ENCODE data around the gene CFI. TPM values are rescaled to one million over a fixed set of nuclear protein-coding genes. Genes with fewer than 3 reads are reported as not detected.

The CFI gene
- total RNA-seq, 1 donor from 2014 or later = not detected

DNA sequence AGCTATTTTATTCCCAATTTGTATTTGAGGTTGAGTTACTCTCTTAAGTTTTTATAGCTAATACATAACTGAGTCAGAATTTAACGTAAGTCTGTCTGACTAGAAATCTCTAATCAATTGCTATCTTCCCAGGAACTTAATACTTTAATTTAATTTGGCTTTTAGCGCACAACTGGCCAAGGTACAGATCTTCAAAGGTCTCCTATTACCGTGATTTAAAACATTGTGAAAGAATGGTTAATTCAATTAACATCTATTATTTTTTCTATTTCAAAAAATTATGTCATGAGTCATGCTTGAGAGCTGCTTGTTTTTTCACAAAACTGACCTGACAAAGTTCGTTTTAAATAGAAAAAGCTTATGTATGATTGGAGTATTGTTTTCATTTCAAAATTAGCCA is 49.9 kb downstream of the CFI start:
- no peak overlapping the region for H3K27ac Mint-ChIP-seq (ENCODE audit: unreplicated experiment)
- H3K27me3 Mint-ChIP-seq (ENCODE audit: unreplicated experiment) = peaks cover 15% of the 10 kb centered on the region
- no peaks in the 10 kb centered on the region for H3K4me1 Mint-ChIP-seq (ENCODE audit: unreplicated experiment)
- DNase-seq (ENCODE audit: extremely low spot score, unreplicated experiment) = no peak
- no peaks in the 10 kb centered on the region for H3K36me3 Mint-ChIP-seq (ENCODE audit: unreplicated experiment)
- no peak for TF ChIP-seq CTCF (IDR thresholded peaks at IDR 0.05)
- no peaks in the 10 kb centered on the region for H3K9me3 Mint-ChIP-seq (ENCODE audit: unreplicated experiment)
- no peak overlapping the region for H3K4me3 Mint-ChIP-seq (ENCODE audit: unreplicated experiment)

DNA sequence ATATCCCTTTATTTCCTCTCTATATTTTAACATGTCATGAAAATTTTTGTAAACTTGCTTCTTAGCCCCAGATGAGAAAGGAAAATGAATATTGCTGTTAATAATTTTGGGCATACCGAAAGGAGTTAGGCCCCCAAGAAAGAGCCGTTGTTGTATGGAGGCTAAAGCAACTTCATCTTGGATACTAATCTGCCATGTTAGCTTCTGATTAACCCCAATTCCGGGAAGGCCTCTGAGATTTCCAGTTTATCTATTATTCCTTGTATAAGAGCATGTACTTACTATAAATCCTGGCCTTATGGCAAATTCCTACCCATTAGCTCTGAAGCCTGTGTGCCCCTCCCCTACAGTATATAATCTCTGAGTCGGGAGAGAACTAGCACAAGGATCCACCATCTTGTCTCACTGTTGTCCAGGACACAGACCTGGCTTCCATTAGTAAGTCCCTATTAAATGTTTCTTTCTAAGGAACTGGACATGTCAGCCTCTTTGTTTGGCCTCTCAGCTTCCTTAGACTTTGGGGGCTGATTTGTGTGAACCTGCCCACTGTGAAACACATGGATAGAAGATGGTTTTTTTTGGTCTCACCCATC is 51.1 kb downstream of the CFI start:
- Mint-ChIP-seq H3K27me3 (ENCODE audit: unreplicated experiment) (peaks cover 20% of the 10 kb centered on the region), H3K9me3 (ENCODE audit: unreplicated experiment) (no peaks in the 10 kb centered on the region), H3K27ac (ENCODE audit: unreplicated experiment) (no peak overlapping the region), H3K4me3 (ENCODE audit: unreplicated experiment) (no peak overlapping the region), H3K36me3 (ENCODE audit: unreplicated experiment) (no peaks in the 10 kb centered on the region), H3K4me1 (ENCODE audit: unreplicated experiment) (no peaks in the 10 kb centered on the region)
- TF ChIP-seq CTCF (IDR thresholded peaks at IDR 0.05) = no peak
- no peak for DNase-seq (ENCODE audit: extremely low spot score, unreplicated experiment)

DNA sequence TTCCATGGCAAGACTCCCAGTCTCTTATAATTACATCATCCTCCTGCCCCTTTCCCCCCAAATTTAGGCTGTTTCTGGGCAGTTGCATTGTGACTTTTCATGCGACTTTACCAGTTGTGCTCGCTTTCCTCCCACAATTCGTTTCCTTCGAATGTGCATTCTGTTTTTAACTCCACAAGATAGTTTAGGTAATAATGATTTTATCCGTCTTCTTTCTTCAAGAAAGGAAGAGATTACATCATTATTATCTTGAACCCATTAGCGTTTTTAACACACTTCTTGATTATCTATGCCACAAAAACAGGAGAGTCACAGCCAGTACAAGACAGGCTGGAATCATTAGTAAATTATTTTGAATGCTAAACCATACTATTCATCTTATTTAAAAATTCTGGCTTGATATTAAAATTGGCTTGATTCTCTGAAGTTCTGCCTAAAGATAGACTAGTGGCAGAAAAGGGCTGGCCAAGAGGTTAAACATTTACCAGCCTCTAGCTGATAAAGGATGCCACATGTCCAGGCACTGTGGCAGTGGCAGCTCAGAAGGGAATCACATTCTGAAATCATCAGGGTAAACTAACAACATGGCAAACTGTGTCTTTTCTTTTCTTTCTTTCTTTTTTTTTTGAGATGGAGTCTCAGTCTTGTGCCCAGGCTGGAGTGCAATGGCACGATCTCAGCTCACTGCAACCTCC is 52.3 kb downstream of the CFI start:
- H3K27ac Mint-ChIP-seq (ENCODE audit: unreplicated experiment) = no peak overlapping the region
- no peaks in the 10 kb centered on the region for H3K36me3 Mint-ChIP-seq (ENCODE audit: unreplicated experiment)
- no peak for DNase-seq (ENCODE audit: extremely low spot score, unreplicated experiment)
- H3K27me3 Mint-ChIP-seq (ENCODE audit: unreplicated experiment) = peaks cover 15% of the 10 kb centered on the region
- no peaks in the 10 kb centered on the region for H3K4me1 Mint-ChIP-seq (ENCODE audit: unreplicated experiment)
- no peak overlapping the region for H3K4me3 Mint-ChIP-seq (ENCODE audit: unreplicated experiment)
- H3K9me3 Mint-ChIP-seq (ENCODE audit: unreplicated experiment) = no peaks in the 10 kb centered on the region
- TF ChIP-seq CTCF (IDR thresholded peaks at IDR 0.05) = no peak

GRCh38 chr4:109748114-109748513 is 53.7 kb downstream of the CFI start:
- Mint-ChIP-seq H3K36me3 (ENCODE audit: unreplicated experiment) (no peaks in the 10 kb centered on the region), H3K9me3 (ENCODE audit: unreplicated experiment) (no peaks in the 10 kb centered on the region), H3K27me3 (ENCODE audit: unreplicated experiment) (peaks cover 19% of the 10 kb centered on the region), H3K4me1 (ENCODE audit: unreplicated experiment) (no peaks in the 10 kb centered on the region), H3K27ac (ENCODE audit: unreplicated experiment) (no peak overlapping the region), H3K4me3 (ENCODE audit: unreplicated experiment) (no peak overlapping the region)
- no peak for DNase-seq (ENCODE audit: extremely low spot score, unreplicated experiment)
- TF ChIP-seq CTCF (IDR thresholded peaks at IDR 0.05) = no peak

DNA sequence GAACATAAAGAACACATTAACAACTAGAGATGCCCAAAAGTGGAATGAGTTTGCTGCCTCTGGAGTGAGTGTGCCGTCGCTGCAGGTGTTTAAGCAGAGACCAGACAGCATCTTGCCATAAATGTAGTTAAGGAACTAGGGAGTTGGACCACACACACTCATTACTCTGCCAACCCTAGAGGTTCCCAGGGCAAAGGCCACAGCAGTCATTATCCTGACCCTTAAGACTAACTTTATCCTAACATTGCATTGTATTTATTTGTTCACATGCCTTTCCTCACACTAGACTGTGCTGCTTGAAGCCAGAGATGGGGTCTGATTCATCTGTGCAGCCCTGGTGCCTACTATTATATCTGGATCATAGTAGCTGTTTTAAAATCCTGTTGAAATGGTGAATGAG is 55.1 kb downstream of the CFI start:
- no peak for TF ChIP-seq CTCF (IDR thresholded peaks at IDR 0.05)
- Mint-ChIP-seq H3K4me3 (ENCODE audit: unreplicated experiment) (no peak overlapping the region), H3K9me3 (ENCODE audit: unreplicated experiment) (no peaks in the 10 kb centered on the region), H3K36me3 (ENCODE audit: unreplicated experiment) (no peaks in the 10 kb centered on the region), H3K27ac (ENCODE audit: unreplicated experiment) (no peak overlapping the region), H3K27me3 (ENCODE audit: unreplicated experiment) (peaks cover 31% of the 10 kb centered on the region), H3K4me1 (ENCODE audit: unreplicated experiment) (no peaks in the 10 kb centered on the region)
- no peak for DNase-seq (ENCODE audit: extremely low spot score, unreplicated experiment)

Measured in osteocyte (in vitro differentiated cells).